ENCODE data around the gene ERI3.

The ERI3 gene

DNA sequence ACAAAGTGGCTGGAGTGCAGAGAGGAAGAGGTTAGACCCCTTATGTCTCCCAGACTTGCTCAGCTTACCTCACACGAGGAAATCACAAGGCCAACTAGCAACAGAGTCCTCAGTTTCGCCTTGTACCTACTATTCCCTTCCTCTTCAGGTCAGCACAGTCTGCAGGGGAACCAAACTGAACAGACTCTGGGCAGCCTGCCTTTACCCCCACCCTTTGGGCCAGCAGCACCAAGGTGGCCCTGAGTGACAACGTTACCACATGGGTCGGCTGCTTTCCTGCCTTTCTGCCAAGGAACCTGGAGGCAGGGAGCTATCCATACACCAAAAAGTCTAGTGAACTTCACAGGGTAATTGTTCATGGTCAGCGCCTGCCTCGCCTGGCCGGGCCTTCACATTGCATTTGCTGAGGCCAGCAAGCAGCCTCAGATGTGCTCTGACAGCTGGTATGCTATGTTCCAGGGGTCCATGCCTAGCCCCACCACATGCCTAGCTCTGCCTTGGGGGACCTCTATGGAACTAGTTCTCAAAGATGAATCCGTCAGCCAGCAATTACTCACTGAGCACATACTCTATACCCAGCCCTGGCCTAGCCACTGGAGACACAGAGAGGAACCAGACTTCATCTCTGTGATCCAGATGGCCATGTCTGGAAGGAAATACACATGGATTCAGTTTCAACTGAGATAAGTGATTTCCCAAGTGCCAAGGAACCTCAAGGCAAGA lies 72.2 kb downstream of the ERI3 start:
- no peak for DNase-seq

DNA sequence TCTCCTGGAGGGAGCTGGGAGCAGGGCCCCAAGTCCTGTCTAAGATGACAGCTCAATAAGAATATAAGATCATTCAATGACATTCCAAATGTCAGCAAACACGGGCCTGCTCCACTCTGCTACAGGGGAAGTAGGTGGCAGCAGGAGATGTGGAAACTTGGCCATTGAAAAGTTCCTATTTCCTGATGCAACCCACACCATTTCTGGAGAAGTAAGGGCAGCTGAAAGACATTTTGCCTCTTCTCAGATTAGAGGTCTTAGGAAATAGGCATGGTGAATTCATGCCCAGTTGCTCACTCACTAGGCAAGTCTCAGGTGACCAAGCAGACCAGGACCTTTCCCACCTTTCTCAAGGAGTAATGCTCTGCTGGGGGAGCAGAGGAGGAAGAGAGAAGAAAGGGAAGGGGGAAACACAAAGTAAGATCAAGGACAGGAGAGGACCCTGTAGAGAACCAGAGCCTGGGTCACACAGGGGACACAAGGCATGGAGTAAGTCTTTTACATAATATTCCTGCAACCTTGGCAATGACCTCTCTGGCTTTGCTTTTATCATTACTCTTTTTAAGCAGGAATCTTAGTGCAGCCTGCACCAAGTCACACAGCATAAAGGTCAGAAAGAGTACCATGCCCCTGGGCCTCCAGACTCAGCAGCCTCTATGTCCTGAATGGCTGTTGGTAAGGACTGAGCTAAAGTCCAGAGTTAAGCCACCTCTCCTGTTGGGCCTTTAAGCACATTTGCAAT lies 72.9 kb downstream of the ERI3 start:
- no peak for DNase-seq

DNA sequence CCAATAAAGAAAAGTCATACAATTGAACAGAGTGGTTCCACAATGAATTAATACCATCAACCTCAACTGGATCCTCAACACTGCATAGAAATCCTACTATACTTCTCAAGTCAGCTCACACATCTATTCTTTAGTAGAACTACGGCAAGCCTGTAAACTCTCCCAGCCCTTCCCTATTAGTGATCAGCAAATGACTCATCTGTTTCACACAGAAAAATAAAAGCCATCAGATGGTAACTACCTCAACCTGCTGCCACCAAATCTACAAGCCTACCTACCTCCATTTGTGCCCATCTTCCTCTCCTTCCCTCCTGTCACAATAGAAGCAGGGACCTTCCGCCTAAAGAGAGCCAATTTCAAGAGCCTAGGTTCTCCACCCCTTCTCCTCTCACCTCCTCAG lies 78.2 kb downstream of the ERI3 start:
- no peak for DNase-seq

DNA sequence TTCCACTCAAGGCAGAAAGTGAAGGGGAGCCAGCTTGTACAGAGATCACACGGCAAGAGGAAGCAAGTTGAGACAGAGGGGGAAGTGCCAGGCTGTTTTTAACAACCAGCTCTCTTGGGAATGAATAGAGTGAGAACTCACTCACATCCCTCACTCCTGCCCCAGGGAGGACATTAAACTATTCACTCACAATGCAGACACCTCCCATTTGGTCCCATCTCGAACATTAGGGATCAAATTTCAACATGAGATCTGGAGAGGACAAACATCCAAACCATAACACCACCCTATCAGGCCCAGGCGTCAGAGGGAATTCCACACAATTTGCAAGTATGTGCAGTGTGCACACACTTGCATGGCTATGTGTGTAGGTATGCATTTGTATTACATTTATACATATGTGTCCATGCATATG lies 79.1 kb downstream of the ERI3 start:
- DNase-seq = peak; percentile 31

DNA sequence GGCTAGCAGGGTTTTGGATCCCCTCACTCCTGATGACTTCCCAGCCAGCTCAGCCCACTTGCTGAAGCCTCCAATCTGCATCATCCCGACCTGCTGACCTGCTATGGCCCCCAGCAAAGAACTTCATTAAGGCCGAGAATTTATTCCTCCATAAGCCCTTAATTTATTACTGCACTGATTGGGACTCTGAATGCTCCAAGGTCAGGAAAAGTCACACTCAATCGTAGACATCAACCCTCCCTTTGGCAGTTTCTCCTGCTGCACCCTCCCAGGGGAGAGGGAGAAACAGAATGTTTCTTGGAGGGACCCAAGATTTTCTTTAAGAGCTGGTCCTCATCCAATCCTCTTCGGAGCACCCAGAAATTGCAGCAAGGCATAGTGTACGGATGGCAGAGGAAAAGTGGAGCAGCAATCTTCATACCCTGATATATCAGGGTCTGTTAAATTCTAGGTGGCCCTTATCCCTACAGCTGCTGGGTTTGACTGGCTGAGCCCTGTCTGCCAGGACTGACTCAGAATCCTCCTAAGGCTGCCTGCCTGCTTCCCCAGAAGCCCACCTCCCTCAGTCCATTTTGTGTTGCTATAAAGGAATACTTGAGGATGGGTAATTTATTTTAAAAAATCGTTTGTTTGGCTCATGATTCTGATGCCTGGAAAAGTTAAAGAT lies 79.6 kb downstream of the ERI3 start:
- DNase-seq = no peak

DNA sequence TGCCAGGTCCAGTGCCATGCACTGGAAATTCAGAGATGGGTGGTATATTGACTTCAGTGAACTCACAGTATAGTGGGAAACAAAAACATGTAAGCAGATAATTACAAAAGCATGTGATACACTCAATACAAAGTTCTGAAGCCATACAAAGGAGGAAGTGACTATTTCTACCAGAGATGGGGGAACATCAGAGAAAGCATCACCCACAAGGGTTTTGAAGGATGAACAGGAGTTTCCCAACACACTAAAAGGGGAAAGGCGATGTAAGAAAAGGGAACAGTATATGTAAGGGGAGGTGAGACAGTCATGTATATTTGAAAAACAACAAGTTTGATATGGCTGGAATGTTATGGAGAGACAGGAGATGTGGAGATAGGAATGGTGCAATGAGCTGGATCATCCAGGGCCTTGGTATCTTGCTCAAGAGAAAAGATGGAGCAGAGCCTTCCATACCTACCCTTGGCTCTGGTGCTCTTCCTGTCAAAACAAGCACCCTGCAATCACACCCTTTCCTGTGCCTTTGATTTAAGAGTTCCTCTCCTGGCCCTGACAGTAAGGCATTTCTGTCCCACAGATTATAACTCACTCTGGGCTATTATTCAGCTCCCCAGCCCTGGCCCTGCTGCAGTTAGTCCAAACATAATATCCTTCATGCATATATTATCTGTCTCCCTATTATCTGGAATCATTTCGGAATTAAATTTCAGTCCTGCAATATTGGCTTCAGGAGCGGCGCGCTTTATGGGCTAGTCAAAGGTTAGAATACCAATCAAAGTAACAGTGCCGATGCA lies 81.3 kb downstream of the ERI3 start:
- no peak for DNase-seq

DNA sequence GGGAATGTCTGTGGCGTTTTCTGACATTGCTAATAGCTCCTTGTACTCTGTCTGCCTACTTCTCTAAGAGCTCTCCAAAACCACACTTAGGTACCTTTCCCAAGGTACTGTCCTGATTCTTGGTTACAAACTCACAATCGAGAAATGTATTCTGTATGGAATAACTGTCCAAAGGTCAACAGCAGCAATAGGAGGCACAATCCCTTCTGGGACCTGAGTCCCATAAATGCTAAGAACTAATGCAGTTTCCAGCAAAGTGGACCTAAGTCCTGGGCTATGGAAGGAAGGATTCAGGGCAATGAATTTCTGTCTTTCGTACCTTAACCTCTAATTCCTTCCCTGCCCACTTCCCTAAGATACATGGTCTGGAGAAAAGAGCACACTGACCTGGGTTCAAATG lies 82.1 kb downstream of the ERI3 start:
- DNase-seq = no peak

DNA sequence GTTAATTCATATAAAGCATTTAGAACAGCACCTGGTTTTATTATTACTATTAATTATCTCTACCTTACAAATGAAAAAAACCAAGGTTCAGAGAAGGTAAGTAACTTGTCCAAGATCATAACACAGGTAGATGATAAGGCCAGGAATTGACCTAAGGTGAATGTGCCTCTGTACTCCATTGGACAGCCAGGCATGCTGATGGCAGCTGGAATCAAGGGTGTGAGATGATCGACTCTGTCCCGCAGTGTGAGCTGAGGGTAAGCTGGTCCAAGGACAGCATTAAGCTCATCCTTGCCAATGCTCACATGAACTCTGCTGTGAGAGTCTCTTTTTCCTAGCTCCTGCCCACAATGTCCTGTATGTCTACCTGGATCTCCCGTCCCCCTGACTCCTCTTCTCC lies 83.4 kb downstream of the ERI3 start:
- DNase-seq = no peak

DNA sequence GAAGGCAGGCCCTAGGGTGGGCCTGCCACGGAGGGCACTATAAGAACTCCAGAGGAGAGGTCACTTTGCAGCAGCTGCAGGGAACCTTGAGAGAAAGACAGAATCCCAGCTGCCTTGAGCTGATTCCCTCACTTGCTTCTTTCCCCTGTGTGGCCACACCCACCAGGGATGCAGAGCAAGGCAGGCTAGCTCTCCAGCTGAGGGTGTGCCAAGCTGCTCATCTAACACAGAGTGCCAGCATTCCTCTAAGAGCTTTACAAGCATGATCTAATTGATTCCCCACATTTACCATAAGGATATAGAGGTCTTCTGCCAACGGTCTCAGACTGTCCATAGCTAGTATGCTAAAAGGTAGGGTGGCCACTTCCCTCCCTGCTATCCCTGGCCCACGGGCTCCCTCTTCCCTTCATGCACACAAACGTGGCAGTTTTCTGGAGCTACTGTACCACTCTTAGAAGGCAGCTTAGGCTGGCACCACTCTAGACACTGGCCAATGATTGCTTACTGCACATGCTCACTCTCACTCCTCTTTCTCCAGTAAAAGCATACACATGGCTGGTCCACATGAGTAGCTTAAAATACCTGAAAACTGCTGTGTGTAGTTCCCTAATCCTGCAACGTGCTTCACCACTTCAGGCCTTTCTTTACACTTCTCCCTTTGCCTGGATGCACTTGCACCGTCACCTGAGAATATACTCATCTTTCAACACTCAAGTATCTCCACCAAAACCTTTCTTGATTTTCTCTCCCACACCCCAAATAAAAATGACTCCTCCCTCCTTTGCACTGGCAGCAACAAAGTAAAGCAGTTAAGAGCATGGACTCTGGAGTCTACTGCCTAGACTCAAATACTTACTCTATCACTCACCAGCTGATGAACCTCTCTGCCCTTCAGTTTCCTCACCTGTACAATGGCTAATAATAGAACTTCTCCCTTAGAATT lies 84.1 kb downstream of the ERI3 start:
- no peak for DNase-seq

DNA sequence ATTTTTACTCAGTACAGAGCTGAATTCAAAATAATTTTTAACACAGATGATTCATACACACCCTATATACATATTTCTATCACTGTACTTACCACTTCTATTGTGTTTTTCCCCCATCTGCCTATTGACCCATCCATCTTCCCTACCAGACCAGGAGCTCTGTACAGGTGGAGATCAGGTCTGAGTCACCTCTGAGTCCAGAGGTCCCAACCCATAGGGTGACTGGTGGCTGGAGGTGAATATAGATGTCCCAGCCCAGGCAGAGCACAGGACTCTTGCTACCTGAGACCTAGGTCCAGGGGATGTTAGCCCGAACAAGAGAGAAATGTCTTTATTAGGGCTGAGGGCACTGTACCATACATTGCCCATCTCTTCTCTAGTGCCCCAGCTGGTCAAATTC lies 87.0 kb downstream of the ERI3 start:
- no peak for DNase-seq

DNA sequence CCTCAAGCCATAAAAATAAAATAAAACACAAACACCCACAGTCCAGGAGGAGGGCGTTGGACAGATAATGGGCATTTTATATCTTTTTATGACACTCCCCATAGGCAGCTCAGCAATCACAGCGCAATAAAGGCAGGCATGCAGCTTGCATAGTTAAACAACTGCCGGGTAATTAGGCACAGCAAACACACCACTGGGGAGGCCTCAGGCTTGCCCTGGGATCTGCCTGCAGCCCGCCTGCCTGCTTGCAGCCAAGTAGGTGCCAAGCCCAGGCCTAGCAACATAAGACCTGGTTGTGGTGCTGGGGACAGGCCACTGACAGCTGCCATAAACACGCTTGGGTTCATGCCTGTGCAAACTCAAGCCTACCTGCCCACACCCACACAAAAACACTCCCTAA lies 87.6 kb downstream of the ERI3 start:
- peak; percentile 39 for DNase-seq

DNA sequence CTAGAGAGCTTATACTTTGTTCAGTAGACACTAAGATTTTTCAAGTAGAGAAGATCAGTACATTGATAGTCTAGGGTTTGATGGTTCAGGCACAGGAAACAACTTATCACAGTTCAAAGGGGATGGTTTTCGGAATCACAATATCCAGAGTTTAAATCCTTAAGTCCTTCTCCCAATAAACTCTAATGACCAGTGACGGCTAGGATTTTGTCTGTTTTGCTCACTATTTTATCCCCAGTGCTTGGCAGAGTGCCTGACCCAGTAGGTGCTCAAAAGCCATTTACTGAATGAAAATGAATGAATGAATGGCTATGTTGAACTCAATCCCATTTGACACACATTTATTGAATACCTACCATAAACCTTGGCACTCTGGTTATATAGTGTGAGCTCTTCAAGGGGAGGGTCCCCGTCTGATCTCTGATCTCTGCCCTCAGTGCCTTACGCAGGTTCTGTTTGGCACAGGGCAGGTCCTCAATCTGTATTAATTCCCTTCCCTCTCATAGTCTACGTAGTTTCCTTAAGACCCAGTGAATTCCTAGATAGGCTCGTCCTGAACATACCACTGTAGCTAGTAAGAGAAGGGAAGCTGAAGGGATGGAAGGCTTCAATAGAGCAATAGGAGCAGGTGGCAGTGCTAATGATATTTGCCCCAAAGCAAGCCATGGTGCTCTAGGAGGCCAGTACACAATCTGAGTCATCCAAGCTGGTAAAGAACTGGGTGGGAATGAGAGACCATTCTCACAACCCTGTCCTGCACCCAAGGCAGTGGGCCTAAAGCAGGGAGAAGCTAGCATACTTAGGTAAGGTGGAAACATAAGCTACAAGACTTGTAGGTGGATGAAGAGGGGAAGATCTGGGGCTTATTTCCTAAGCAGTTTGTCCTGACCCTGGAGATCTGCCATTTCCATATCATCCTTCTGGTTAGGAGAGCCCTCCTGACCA lies 88.4 kb downstream of the ERI3 start:
- no peak for DNase-seq

DNA sequence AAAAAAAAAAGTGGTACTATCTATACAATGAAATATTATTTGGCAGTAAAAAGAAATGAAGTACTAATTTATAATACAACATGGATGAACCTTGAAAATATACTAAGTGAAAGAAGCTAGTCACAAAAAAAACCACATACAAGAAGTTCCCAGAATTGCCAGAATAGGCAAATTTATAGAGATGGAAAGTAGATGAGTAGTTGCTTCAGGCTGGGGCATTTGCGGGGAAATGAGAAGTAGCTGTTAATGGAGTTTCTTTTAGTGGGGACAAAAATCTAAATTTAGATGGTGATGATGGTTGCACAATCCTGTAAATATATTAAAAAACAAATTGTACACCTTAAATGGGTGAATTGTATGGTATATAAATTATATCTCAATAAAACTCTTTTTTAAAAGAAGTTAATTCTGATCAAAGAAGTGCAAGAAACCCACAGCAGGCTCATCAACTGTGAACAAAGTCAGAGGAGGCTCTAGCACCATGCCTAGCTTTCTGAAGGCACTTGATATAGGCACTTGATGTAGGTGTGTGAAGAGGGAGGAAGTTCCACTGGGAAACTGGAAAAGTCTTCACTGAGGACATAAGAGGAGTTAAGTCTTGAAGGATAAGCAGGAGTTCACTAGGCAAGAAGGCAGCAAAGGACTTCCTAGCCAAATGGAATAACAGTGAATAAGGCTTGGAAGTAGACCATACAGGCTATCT lies 89.2 kb downstream of the ERI3 start:
- no peak for DNase-seq

DNA sequence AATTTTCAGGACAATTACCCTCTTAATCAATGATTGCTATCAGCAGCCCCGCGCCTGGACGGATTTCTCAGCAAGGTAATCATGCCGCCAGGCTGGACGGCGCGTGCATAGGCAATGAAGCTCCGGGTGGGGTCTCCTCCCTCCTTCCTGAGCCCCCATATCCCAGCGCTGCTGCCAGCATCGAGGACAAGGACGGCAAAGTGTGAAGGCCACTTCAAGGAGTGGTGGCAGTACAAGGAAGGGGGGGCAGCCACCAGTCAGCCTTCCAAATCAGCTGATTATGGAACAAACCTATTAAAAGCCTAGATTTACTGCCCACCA lies 90.6 kb downstream of the ERI3 start:
- no peak for DNase-seq

DNA sequence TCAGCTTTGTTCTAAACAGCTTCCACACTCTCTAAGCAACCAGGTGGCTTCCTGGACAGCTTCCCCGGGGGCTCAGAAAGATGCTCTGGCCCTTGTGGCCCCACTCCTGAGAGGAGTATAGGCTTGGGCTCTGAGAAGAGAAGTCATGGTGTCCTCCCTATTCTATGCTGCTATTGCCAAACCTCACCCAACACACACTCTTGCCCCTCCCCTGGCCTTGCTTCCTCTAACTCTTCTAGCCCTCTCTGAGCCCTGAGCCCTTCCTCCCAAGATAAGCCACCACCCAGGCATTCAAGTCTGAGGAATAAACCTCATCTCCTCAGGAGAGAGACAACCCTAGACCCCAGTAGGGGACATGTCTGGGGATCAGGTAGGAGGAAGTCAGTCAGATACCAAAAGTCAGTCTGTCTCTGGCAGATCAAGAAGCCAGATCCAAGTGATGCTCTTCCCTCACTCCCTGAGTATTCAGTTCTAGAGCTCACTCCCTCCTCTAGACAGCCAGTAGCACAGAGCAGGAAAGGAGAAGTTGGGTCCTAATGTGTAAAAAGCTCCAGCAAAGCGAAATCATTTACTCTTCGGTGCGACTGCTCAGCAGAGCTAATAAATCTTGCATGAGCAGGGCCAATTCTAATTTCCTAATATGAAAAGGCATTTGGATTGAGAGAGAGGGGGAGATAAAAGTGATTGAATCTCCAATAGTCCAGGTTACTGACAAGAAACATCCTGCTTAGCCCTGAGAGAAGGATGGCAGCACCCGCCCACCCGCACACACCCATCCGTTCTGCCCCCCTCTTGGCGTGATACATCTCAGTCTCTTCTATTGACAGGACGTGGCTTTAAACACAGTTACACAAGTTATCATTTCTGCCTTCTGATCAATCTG lies 91.2 kb downstream of the ERI3 start:
- no peak for DNase-seq

DNA sequence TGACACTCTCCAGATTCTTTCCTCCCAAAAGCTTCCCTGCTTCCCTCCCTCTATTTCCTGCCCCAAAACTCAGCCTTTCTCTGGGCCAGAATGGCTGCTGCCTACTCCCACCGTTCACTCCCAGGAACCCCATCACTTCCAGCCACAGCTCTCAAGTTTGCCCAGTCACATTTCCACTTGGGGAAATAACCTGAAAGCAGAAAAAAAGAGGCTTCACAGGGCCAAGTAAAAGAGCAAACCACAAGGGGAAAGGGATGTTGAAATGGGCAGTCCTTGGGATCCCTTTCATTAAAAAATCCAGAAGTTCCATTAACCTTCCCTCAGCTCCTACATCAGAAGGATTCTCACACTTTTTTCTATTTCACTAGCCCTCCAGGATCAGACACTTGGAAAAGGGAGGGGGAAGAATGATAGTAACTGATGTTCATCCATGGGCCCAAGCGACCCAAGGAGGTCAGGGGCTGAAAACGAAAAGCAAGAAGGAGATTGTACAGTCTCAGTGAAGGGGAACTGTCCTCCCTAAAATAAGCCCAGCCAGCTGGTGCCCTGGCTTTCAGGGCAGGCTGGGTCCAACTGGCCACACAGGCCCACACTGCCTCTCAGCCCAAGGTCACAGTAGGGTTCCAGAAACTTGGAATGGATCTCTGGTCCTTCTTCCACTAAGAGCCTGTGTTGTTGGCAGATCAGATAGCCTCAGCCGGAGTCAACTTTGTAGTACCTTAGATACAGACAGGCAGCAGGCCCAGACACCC lies 92.1 kb downstream of the ERI3 start:
- no peak for DNase-seq

DNA sequence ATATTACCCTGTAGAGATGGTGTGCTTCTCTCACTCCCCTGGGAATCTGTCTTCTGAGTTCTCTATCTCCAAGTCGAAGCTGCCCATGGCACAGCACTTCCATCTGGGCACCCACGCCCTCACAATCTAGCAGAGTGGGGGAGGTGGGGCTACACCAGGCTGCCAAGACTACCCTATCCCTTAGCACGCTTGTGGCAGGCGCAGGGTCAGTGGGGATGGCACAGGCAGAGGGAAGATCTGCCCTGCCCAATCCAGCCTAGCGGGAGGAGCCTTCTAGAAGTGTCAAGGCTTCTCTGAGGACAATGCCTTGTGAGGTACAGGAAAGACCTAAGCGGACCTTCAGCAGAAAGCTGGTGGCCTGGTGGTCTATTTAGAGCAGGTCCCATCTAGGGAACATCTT lies 92.6 kb downstream of the ERI3 start:
- no peak for DNase-seq

DNA sequence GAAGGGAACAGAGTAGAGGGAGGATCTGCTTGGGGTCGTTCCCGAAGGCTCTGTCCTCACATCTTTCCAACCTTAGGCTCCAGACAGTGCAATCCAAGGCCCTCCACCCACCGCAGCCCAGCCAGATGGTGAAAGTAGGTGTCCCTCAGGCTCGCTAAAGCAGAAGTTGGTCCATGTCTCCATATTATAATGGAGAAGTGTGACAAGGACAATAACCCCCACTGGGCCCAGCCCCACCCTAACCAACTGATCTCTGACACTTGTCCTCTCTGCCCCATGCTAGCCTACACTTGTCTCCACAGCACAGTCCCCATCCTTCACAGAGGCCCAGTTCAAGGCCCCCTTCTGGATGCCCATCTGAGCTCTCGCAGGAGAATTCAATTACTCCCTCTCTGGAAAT lies 93.1 kb downstream of the ERI3 start:
- DNase-seq = no peak
